Measurements from ENCODE around the gene ASPG. TPM values are rescaled to one million over a fixed set of nuclear protein-coding genes. Genes with fewer than 3 reads are reported as not detected.
A peak's percentile ranks its signal among the peaks of the same experiment; 100 is the strongest.

The ASPG gene
- total RNA-seq, 1 donor from 2014 or later = 1.2 TPM

DNA sequence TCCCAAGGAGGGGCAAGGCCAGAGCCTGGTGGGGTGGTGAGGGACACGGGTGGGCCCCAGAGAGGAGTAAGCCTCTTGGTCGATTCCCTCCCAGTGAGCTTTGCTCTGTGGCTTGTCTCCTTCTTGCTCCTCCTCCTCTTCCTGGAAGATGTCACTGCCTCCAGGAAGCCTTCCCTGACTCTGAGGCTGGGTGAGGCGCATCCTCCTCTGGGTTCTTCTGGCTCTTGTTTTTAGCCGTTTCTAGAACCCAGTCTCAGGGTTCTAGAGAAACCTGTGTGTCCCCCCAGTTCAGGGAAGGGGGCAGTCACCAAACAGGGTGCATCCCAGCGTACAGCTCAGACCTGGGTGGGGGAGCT is 65.5 kb downstream of the ASPG start:
- Histone ChIP-seq H4K20me1 (ENCODE audit: low read depth) (peaks cover 43% of the 10 kb centered on the region), H3K4me1 (peaks cover 41% of the 10 kb centered on the region), H2AFZ (replicated peaks) (no peak overlapping the region), H3K27me3 (no peaks in the 10 kb centered on the region), H3K27ac (no peak overlapping the region), H3K79me2 (ENCODE audit: low read depth) (peaks cover 44% of the 10 kb centered on the region), H3K9me3 (ENCODE audit: low read depth) (no peaks in the 10 kb centered on the region), H3K9ac (no peak overlapping the region), H3F3A (ENCODE audit: low read depth) (peaks cover 20% of the 10 kb centered on the region), H3K4me2 (no peak overlapping the region), H3K36me3 (no peaks in the 10 kb centered on the region), H3K4me3 (no peak overlapping the region)
- Mint-ChIP-seq H3K4me3 (no peak overlapping the region), H3K9me3 (no peaks in the 10 kb centered on the region), H3K36me3 (no peaks in the 10 kb centered on the region), H3K27me3 (ENCODE audit: insufficient read depth, low read depth) (peaks cover 3% of the 10 kb centered on the region), H3K4me1 (peaks cover 21% of the 10 kb centered on the region), H3K27ac (no peak overlapping the region)
- no peak for TF ChIP-seq EZH2phosphoT487 (IDR thresholded peaks at IDR 0.05)
- TF ChIP-seq, protein P1, sequence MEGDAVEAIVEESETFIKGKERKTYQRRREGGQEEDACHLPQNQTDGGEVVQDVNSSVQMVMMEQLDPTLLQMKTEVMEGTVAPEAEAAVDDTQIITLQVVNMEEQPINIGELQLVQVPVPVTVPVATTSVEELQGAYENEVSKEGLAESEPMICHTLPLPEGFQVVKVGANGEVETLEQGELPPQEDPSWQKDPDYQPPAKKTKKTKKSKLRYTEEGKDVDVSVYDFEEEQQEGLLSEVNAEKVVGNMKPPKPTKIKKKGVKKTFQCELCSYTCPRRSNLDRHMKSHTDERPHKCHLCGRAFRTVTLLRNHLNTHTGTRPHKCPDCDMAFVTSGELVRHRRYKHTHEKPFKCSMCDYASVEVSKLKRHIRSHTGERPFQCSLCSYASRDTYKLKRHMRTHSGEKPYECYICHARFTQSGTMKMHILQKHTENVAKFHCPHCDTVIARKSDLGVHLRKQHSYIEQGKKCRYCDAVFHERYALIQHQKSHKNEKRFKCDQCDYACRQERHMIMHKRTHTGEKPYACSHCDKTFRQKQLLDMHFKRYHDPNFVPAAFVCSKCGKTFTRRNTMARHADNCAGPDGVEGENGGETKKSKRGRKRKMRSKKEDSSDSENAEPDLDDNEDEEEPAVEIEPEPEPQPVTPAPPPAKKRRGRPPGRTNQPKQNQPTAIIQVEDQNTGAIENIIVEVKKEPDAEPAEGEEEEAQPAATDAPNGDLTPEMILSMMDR (IDR thresholded peaks at IDR 0.05) = no peak
- no peak for TF ChIP-seq EZH2 (IDR thresholded peaks at IDR 0.05)
- no peak for DNase-seq (ENCODE audit: low spot score)

DNA sequence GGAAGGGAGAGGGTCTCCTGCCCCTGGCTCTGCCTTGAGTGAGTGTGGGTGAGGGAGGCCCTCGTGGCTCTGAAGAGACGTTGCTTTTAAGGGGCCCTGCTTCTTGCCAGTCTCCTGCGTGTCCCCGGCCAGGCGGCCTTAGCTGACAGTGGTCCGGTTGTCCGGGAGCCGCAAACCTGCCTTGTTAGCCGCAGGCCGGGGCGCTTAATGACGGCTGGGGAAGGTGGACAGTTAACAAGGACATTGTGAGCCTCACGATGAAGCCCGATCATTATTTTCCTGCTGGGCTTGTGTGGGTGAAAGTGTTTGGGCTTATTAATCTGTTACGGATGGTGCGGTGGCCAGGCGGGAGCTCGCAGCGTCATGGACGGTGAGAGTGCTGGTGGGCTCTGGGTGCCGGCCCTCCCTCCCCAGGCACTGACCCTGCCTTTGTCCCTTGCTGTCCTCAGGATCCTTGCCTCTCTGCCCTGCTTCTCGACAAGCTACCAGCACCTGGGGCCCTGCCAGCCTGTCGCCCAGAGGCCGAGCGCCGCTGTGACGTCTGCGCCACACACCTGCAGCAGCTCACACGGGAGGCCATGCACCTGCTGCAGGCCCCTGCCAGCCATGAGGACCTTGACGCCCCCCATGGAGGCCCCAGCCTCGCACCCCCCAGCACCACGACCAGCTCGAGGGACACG is 66.2 kb downstream of the ASPG start:
- Histone ChIP-seq H3K4me3 (no peak overlapping the region), H3K27me3 (no peaks in the 10 kb centered on the region), H3K4me1 (peaks cover 41% of the 10 kb centered on the region), H2AFZ (replicated peaks) (no peak overlapping the region), H3K9me3 (ENCODE audit: low read depth) (no peaks in the 10 kb centered on the region), H3K79me2 (ENCODE audit: low read depth) (peaks cover 37% of the 10 kb centered on the region), H3F3A (ENCODE audit: low read depth) (peaks cover 20% of the 10 kb centered on the region), H3K4me2 (no peak overlapping the region), H3K27ac (peak overlapping the region; percentile 29), H4K20me1 (ENCODE audit: low read depth) (peaks cover 41% of the 10 kb centered on the region), H3K36me3 (no peaks in the 10 kb centered on the region), H3K9ac (no peak overlapping the region)
- peaks cover 3% of the 10 kb centered on the region for H3K27me3 Mint-ChIP-seq (ENCODE audit: insufficient read depth, low read depth)
- H3K9me3 Mint-ChIP-seq = no peaks in the 10 kb centered on the region
- H3K4me3 Mint-ChIP-seq = no peak overlapping the region
- H3K4me1 Mint-ChIP-seq = peaks cover 21% of the 10 kb centered on the region
- no peak overlapping the region for H3K27ac Mint-ChIP-seq
- TF ChIP-seq, protein P1 (IDR thresholded peaks at IDR 0.05) = no peak
- TF ChIP-seq EZH2 (IDR thresholded peaks at IDR 0.05) = no peak
- no peak for TF ChIP-seq EZH2phosphoT487 (IDR thresholded peaks at IDR 0.05)
- no peaks in the 10 kb centered on the region for H3K36me3 Mint-ChIP-seq
- no peak for DNase-seq (ENCODE audit: low spot score)

DNA sequence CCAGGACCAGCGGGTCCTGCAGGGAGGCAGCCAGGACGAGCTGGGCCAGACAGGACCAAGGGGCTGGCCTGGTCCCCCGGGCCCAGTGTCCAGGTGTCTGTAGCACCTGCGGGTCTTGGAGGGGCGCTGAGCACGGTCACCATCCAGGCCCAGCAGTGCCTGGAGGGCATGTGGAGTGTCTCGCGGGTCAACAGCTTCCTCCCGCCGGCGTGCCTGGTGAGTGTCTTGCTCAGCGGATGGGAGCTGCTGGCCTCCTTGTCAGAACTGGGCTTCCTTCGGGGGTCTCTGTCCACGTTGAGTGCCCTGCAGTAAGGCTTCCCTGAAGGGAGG is 66.7 kb downstream of the ASPG start:
- Mint-ChIP-seq H3K9me3 (no peaks in the 10 kb centered on the region), H3K27me3 (ENCODE audit: insufficient read depth, low read depth) (peaks cover 3% of the 10 kb centered on the region), H3K36me3 (no peaks in the 10 kb centered on the region), H3K4me1 (peaks cover 21% of the 10 kb centered on the region), H3K4me3 (no peak overlapping the region), H3K27ac (no peak overlapping the region)
- DNase-seq (ENCODE audit: low spot score) = no peak
- no peak overlapping the region for H2AFZ ChIP-seq (replicated peaks)
- H3K79me2 ChIP-seq (ENCODE audit: low read depth) = peaks cover 34% of the 10 kb centered on the region
- no peaks in the 10 kb centered on the region for H3K36me3 ChIP-seq
- no peak overlapping the region for H3K9ac ChIP-seq
- H3K4me2 ChIP-seq = no peak overlapping the region
- H4K20me1 ChIP-seq (ENCODE audit: low read depth) = peaks cover 37% of the 10 kb centered on the region
- no peaks in the 10 kb centered on the region for H3K9me3 ChIP-seq (ENCODE audit: low read depth)
- TF ChIP-seq, protein P1 (IDR thresholded peaks at IDR 0.05) = no peak
- TF ChIP-seq EZH2phosphoT487 (IDR thresholded peaks at IDR 0.05) (no peak), EZH2 (IDR thresholded peaks at IDR 0.05) (no peak)
- H3K27ac ChIP-seq = no peak overlapping the region
- no peaks in the 10 kb centered on the region for H3K27me3 ChIP-seq
- peaks cover 39% of the 10 kb centered on the region for H3K4me1 ChIP-seq
- no peak overlapping the region for H3K4me3 ChIP-seq
- H3F3A ChIP-seq (ENCODE audit: low read depth) = peaks cover 20% of the 10 kb centered on the region

Measured in neural progenitor cell (in vitro differentiated cells).